Naive B cell (primary cell): ENCODE measurements around the gene SLC2A13. TPM values are rescaled to one million over a fixed set of nuclear protein-coding genes. Genes with fewer than 3 reads are reported as not detected.
"Not testable (repeated sequence)": the region's sequence is repeated elsewhere in the genome, so short reads cannot be mapped to it uniquely, and the experiment has no call there.

Experiments used
- ATAC-seq, 2 donors: fragments of 150-1000 bp; cut with Tn5 transposase; 2 replicates each; pipeline ENCODE4 v1.10.0; 2021; ENCODE audit warnings: low read depth in 2 of 2, mild to moderate bottlenecking in 2 of 2, moderate library complexity in 2 of 2
- DNase-seq: peaks from one replicate; pipeline ENCODE4 v3.0.0; 2022
- H3K27ac Mint-ChIP-seq, 6 donors: one replicate each; pipeline ENCODE4 v1.8.0; 2020 to 2022; ENCODE audit warnings: mild to moderate bottlenecking in 6 of 6, mixed read lengths in 6 of 6, moderate library complexity in 5 of 6, inconsistent platforms in 2 of 6
- H3K27me3 Mint-ChIP-seq, 3 donors: one replicate each; pipeline ENCODE4 v1.8.0; 2021 to 2022; ENCODE audit warnings: mixed read lengths in 3 of 3, mild to moderate bottlenecking in 1 of 3
- H3K36me3 Mint-ChIP-seq, 2 donors: one replicate each; pipeline ENCODE4 v1.8.0; 2020 to 2022; ENCODE audit warnings: mixed read lengths in 2 of 2, inconsistent platforms in 1 of 2, mild to moderate bottlenecking in 1 of 2
- H3K4me1 Mint-ChIP-seq, 3 donors: one replicate each; pipeline ENCODE4 v1.8.0; 2020 to 2022; ENCODE audit warnings: mixed read lengths in 3 of 3, inconsistent platforms in 1 of 3, mild to moderate bottlenecking in 1 of 3, moderate library complexity in 1 of 3
- H3K4me3 Mint-ChIP-seq, 8 donors: one replicate each; pipeline ENCODE4 v1.8.0; 2020 to 2022; ENCODE audit warnings: mild to moderate bottlenecking in 8 of 8, mixed read lengths in 8 of 8, moderate library complexity in 8 of 8, inconsistent platforms in 2 of 8
- H3K9me3 Mint-ChIP-seq, 7 donors: one replicate each; pipeline ENCODE4 v1.8.0; 2020 to 2022; ENCODE audit warnings: mixed read lengths in 7 of 7, mild to moderate bottlenecking in 5 of 7, inconsistent platforms in 2 of 7, moderate library complexity in 1 of 7
- polyA plus RNA-seq, 6 donors: library from polyadenylated mRNA; unstranded; fragments of 300-500 nt; fragmentation: Illumina TruSeq; gene quantifications; one replicate each; pipeline ENCODE4 v1.2.3, GENCODE V29; 2021; ENCODE audit warnings: low read depth in 6 of 6

SLC2A13 gene
- polyA plus RNA-seq, 6 donors from 2014 or later: 0.72 to 2.2 (median 1.9) TPM; not detected in 1

DNA sequence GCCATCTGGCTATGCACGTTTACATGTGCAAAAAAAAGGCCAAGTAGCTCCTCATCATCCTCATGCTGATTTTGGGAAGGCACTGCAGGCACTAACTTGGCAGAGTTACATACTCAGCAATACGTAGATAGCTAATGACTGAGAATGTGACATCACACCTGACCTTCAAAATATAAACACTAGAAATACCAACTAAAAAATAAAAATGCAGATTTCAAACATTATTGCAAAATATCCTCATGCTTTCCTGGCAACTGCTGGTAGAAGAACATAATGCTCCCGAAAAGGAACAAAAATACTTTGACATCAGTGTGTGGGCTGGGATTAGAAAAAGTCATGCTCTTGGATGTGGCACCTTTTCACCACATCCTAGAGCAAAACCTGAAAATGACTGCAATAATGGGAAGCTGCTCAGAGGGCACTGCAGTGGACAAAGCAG, 333.0 kb downstream of the SLC2A13 start:
- ATAC-seq: no peak
- DNase-seq: no peak
- H3K4me3 Mint-ChIP-seq: no peak overlapping the region
- H3K27ac Mint-ChIP-seq: no peak overlapping the region
- H3K27me3 Mint-ChIP-seq: no peaks in the 10 kb centered on the region
- H3K9me3 Mint-ChIP-seq: no peaks in the 10 kb centered on the region
- H3K36me3 Mint-ChIP-seq: no peaks in the 10 kb centered on the region
- no peaks in the 10 kb centered on the region for H3K4me1 Mint-ChIP-seq

DNA sequence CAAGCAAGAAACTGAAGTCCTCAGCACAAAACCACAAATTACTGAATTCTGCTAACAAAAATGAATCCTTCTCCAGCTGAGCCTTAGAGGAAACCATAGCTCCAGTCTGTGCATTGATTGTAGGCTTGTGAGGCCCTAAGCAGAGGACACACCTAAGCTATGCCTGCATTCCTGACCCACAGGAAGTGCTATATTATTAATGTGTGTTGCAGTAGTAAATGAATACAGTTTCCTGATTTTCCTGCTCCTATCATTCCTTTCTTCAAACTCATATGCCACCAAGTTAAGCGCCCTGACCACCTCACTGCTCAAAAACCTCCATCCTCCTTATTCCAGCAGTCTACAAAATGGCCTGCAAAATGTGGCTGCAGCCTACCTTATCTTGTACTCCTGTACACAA, 334.4 kb downstream of the SLC2A13 start:
- no peaks in the 10 kb centered on the region for H3K36me3 Mint-ChIP-seq
- H3K4me3 Mint-ChIP-seq: no peak overlapping the region
- no peak for ATAC-seq
- no peaks in the 10 kb centered on the region for H3K9me3 Mint-ChIP-seq
- no peak for DNase-seq
- H3K27ac Mint-ChIP-seq: no peak overlapping the region
- no peaks in the 10 kb centered on the region for H3K4me1 Mint-ChIP-seq
- no peaks in the 10 kb centered on the region for H3K27me3 Mint-ChIP-seq

DNA sequence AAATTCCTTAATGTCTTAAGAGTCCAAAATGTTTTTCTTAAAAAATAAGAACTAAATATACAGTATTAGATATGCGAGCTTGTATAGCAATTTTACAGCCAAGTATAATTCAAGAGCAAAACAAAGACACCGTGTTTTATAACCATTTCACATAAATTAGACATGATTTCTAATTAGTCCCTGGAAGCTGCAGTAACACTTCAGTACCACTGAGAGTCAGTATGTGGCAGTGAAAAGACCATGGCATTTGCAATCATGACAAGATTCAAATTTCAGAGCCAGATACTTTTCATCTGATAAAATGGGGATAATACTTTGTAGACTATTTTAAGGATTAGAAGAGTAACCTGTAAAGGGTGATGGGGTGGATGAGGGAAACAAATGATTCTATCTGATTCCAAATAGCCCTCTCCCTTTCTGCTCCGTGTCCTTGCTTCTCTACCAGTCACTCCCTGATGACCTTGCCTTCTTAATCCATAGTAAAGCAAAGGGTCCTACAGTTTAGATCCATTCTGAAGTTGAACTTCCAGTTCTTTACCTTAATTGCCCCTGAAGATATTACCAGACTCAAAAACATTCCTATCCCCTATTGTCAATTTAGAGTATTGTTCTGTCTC, 340.8 kb downstream of the SLC2A13 start:
- DNase-seq: peak; percentile 8
- Mint-ChIP-seq H3K27ac (no peak overlapping the region), H3K9me3 (no peaks in the 10 kb centered on the region), H3K4me3 (no peak overlapping the region), H3K36me3 (no peaks in the 10 kb centered on the region), H3K4me1 (no peaks in the 10 kb centered on the region), H3K27me3 (no peaks in the 10 kb centered on the region)
- peak in 1 of 2 donors; percentile 41 for ATAC-seq

DNA sequence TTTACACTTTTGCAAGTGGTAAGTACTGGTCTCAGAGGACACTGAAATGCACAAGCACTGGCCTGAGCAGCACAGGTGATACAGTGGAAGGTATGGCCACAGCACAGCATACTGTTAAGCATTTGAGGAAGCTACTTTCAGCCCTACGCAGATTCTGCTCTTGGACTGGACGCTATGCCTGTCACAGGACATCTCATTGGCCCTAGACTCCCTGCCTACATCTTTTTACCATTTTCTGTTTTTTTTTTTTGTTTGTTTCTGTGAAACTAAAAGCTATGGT, 342.1 kb downstream of the SLC2A13 start:
- Mint-ChIP-seq H3K4me1 (peaks cover 0 to 3% (median 0%) of the 10 kb centered on the region in 3 donors), H3K27me3 (no peaks in the 10 kb centered on the region), H3K4me3 (no peak overlapping the region), H3K9me3 (no peaks in the 10 kb centered on the region), H3K36me3 (no peaks in the 10 kb centered on the region), H3K27ac (no peak overlapping the region)
- DNase-seq (no peak), ATAC-seq (no peak)

DNA sequence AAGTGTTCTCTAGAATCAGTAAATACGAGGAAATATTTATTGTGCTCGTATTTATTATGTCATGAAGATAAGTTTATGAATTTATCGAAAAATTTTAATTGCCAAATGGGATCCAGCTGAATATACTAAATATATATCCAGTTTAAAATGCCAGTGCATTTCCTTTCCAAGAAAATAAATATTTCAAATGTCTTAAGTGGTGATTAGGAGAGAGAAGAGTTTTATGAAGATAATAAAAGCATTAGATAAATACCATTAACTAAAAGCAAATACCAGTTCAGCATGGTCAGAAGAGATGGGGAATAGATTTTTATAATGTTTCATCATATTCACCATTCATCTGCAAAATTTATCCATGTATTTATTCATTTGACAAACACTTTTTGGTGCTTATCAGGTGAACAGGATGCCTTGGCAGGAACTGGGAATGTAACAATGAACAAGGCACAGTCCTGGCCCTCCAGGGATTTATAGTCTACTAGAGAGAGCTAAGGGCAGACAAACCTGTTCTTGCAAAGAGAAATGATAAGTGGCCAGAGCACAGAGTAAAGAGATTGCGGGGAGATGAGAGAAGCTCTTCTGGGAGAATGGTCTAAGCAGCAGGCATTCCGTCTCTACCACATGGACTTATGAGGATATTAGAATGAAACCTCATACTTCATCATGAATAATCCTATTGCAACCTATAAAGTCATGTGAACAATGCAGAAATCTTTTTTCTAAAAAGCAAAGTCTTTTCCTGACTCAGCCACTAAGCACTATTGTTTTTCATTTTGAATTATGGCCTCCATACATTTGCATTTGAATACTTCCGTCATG, 342.6 kb downstream of the SLC2A13 start:
- Mint-ChIP-seq H3K4me1 (peaks cover 0 to 3% (median 0%) of the 10 kb centered on the region in 3 donors), H3K27me3 (no peaks in the 10 kb centered on the region), H3K27ac (no peak overlapping the region), H3K4me3 (no peak overlapping the region), H3K9me3 (no peaks in the 10 kb centered on the region), H3K36me3 (no peaks in the 10 kb centered on the region)
- no peak for DNase-seq
- ATAC-seq: no peak

DNA sequence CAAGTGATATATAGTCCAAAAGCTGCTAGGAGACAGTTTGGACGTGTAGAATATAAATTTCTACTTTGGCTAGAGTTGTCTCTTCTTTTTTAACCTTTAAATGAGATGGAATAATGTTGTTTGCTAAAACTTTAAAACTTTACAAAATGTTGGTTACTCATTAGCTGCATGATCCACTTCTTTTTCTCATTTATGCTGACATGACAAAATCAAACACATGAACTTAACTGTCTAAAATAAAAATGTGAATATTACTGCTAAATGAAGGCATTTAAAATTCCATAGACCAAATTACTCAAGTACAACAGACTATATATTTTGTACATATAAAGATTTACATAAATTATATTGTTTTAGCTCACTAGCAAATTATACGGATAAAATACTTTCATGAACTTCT, 350.4 kb downstream of the SLC2A13 start:
- Mint-ChIP-seq H3K4me1 (peaks cover 0 to 3% (median 0%) of the 10 kb centered on the region in 3 donors), H3K27ac (no peak overlapping the region), H3K36me3 (no peaks in the 10 kb centered on the region), H3K27me3 (no peaks in the 10 kb centered on the region), H3K4me3 (no peak overlapping the region), H3K9me3 (peaks cover 0 to 6% (median under 1%) of the 10 kb centered on the region in 7 donors)
- DNase-seq (no peak), ATAC-seq (no peak)

DNA sequence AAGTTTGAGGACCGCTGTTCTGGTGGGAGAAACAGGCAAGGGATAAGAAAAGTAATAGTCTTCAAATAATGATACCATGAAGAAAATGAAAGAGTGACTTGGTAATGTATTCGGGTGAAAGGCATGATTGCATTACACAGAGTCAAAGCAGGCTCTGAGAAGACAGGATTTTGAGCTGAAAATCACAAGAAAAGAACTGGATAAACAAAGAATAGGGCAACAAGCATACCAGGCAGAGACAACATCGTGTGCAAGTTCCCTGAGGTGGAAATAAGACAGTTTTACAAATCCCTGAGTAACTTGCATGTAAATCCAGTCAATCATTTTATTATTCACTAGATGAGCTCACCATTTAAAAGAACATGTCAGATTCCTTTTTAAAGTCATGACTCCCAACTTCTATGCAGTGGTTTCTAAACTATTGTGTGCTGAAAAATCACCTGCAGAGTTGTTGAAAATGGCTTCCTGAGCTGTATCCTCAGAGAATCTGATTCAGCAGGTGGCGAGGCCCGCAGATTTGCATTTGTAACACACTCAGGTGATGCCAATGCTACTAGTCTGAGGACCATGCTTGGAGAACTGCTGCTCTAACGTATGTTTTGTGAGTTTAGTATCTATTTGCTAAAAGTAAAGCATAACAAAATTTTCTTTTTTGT, 353.3 kb downstream of the SLC2A13 start:
- ATAC-seq: no peak

DNA sequence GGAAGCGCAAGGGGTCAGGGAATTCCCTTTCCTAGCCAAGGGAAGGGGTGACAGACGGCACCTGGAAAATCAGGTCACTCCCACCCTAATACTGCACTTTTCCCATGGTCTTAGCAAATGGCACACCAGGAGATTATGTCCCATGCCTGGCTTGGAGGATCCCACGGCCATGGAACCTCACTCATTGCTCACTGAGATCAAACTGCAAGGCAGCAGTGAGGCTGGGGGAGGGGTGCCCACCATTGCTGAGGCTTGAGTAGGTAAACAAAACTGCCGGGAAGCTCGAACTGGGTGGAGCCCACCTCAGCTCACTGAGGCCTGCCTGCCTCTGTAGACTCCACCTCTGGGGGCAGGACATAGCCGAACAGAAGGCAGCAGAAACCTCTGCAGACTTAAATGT, 359.7 kb downstream of the SLC2A13 start:
- H3K9me3 Mint-ChIP-seq: peaks cover 3 to 22% (median 7%) of the 10 kb centered on the region in 7 donors
- ATAC-seq, H3K4me3 Mint-ChIP-seq, H3K4me1 Mint-ChIP-seq, DNase-seq, H3K27ac Mint-ChIP-seq, H3K27me3 Mint-ChIP-seq, H3K36me3 Mint-ChIP-seq: not testable (repeated sequence)

More for the DNA sequence above, 353.3 kb downstream of the SLC2A13 start:
- H3K27me3 Mint-ChIP-seq: no peaks in the 10 kb centered on the region
- peaks cover 0 to 10% (median 3%) of the 10 kb centered on the region in 7 donors for H3K9me3 Mint-ChIP-seq
- peaks cover 0 to 5% of the 10 kb centered on the region in 2 donors for H3K36me3 Mint-ChIP-seq
- H3K27ac Mint-ChIP-seq: no peak overlapping the region
- DNase-seq: no peak
- no peaks in the 10 kb centered on the region for H3K4me1 Mint-ChIP-seq
- H3K4me3 Mint-ChIP-seq: no peak overlapping the region

DNA sequence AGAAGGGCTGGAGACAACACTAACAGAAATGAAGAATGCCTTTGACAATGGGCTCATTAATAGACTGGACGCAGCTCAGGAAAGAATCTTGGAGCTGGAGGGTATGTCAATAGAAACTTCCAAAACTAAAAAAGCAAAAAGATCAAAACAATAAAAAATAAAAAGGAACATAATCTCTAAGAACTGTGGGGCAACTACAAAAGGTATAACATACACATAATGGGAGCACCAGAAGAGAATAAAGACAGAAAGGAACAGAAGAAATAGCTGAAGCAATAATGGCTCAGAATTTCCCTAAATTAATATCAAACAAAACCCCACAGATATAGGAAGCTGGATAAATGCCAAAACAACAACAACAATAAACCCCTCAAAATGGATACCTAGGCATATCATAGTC, 362.2 kb downstream of the SLC2A13 start:
- Mint-ChIP-seq H3K4me3 (no peak overlapping the region), H3K9me3 (peaks cover 2 to 15% (median 5%) of the 10 kb centered on the region in 7 donors), H3K36me3 (peaks cover 4 to 9% of the 10 kb centered on the region in 2 donors), H3K27ac (no peak overlapping the region), H3K4me1 (no peaks in the 10 kb centered on the region), H3K27me3 (peaks cover 0 to 4% (median 0%) of the 10 kb centered on the region in 3 donors)
- ATAC-seq (no peak), DNase-seq (no peak)

DNA sequence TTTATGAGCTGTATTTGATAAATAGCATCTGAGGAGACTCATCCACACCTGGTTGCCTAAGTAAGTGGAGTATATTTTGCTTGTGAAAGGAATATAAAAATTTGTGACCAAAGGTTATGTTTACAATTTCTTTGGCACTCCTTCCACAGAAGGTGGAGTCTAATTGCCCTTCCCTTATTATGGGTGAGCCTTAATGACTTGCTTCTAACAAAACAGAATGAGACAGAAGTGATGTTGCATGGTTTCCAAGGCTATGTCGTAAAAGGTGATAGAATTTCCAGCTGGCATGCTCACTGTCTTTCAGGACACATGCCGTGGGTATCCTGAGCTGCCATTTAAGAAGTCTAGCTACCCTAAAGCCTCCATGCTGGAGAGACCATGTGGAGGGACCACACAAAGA, 369.5 kb downstream of the SLC2A13 start:
- DNase-seq (no peak), ATAC-seq (no peak)
- Mint-ChIP-seq H3K36me3 (peaks cover 0 to 23% of the 10 kb centered on the region in 2 donors), H3K27me3 (peaks cover 0 to 5% (median 4%) of the 10 kb centered on the region in 3 donors), H3K9me3 (peaks cover 9 to 39% (median 20%) of the 10 kb centered on the region in 7 donors), H3K4me1 (no peaks in the 10 kb centered on the region), H3K27ac (no peak overlapping the region), H3K4me3 (no peak overlapping the region)

DNA sequence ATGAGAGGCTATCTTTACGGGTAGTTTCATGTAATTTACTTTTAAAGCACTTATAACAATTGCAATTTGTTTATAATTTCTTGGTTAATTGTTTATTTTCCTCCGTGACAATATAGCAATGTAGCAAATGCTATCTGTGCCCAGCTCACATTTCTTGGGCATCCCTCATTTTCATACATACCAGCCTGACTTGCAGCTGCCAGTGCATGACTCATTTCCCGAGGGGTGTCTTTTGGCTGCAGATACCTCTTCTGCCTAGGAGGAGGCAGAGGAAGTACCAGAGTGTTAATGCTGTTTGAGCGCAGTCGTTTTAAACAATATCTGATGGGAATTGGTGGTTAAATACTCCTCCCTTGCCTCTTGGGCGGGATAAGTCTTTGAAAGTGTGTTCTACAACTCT, 382.1 kb downstream of the SLC2A13 start:
- DNase-seq (no peak), ATAC-seq (no peak)
- no peak overlapping the region for H3K27ac Mint-ChIP-seq
- peaks cover under 1 to 19% (median 8%) of the 10 kb centered on the region in 7 donors for H3K9me3 Mint-ChIP-seq
- H3K4me1 Mint-ChIP-seq: no peaks in the 10 kb centered on the region
- H3K36me3 Mint-ChIP-seq: no peaks in the 10 kb centered on the region
- H3K4me3 Mint-ChIP-seq: no peak overlapping the region
- H3K27me3 Mint-ChIP-seq: peaks cover 0 to 8% (median 2%) of the 10 kb centered on the region in 3 donors

DNA sequence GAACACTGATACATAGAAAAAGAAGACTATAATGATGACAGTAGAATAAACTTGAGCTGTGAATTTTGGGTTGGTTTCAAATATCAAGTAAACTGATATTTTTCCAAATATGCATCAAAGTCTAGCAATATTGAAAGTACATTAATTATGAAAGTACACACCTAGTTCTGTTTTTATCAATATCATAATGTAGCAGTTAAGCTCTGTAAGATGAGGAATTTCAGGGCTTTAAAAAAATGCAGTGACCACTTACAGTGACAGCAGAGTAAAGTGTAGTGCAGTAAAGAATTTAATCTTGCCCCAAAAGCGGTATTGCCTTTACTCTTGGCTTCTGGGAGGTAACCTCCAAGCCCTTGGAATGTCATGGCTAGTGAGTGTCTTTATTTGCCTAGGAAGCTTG, 383.4 kb downstream of the SLC2A13 start:
- Mint-ChIP-seq H3K9me3 (peaks cover 0 to 13% (median 4%) of the 10 kb centered on the region in 7 donors), H3K27ac (no peak overlapping the region), H3K27me3 (peaks cover 0 to 8% (median 6%) of the 10 kb centered on the region in 3 donors), H3K4me1 (no peaks in the 10 kb centered on the region), H3K4me3 (no peak overlapping the region), H3K36me3 (no peaks in the 10 kb centered on the region)
- DNase-seq: no peak
- no peak for ATAC-seq

DNA sequence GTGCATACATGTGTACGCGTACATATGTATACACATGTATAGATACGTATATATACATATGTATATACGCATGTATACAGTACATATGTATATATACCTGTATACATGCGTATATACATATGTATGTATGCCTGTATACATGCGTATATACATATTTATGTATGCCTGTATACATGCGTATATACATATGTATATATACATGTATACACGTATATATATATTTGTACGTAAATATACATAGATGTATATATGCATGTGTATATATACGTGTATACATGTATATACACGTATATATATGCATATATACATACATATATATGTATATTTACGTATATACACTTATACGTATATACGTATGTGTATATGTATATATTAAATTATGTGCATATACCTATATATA, 392.3 kb downstream of the SLC2A13 start:
- ATAC-seq (no peak), DNase-seq (no peak)
- H3K4me1 Mint-ChIP-seq: no peaks in the 10 kb centered on the region
- peaks cover 0 to 1% (median 0%) of the 10 kb centered on the region in 7 donors for H3K9me3 Mint-ChIP-seq
- peaks cover 0 to 12% (median 5%) of the 10 kb centered on the region in 3 donors for H3K27me3 Mint-ChIP-seq
- H3K27ac Mint-ChIP-seq: no peak overlapping the region
- H3K4me3 Mint-ChIP-seq: no peak overlapping the region
- no peaks in the 10 kb centered on the region for H3K36me3 Mint-ChIP-seq

DNA sequence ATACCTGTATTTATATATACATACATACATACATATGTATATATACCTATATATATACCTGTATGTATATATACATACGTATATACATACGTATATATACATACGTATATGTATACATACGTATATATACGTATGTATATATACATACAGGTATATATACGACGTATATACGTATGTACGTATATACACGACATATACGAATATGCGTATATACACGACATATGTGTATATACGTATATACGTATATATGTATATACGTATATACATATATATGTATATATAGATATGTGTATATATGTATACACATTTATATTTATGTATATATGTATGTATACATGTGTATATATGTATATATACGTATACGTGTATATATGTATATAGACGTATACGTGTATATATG, 393.5 kb downstream of the SLC2A13 start:
- Mint-ChIP-seq H3K27me3 (peaks cover 0 to 6% (median 5%) of the 10 kb centered on the region in 3 donors), H3K4me1 (no peaks in the 10 kb centered on the region), H3K36me3 (no peaks in the 10 kb centered on the region), H3K27ac (no peak overlapping the region), H3K9me3 (peaks cover 0 to under 1% (median 0%) of the 10 kb centered on the region in 7 donors), H3K4me3 (no peak overlapping the region)
- no peak for ATAC-seq
- no peak for DNase-seq
